Psoas muscle (tissue), 8 donors: ENCODE measurements around the gene DCC. TPM values are rescaled to one million over a fixed set of nuclear protein-coding genes. Genes with fewer than 3 reads are reported as not detected.

Experiments
- ATAC-seq, 4 donors: fragments of 200-7000 bp; cut with Tn5 transposase; one replicate each; pipeline ENCODE4 v1.9.1; 2020; ENCODE audit warnings: moderate library complexity in 3 of 4, mild to moderate bottlenecking in 2 of 4
- DNase-seq, 2 donors: peaks; one replicate each; pipeline ENCODE4 v3.0.0-alpha.2; 2020
- H3K27ac ChIP-seq: fragments of 200-600 bp; one replicate; pipeline ENCODE4 v1.8.0; 2022
- H3K27me3 ChIP-seq, 3 donors: fragments of 200-600 bp in 1 of 3; one replicate each; pipeline versions ENCODE4 v1.6.1 to v1.8.0; 2013 to 2022; ENCODE audit warnings: low read length in 2 of 3, mild to moderate bottlenecking in 2 of 3, moderate library complexity in 1 of 3; ENCODE audit not compliant: insufficient read depth in 3 of 3
- H3K36me3 ChIP-seq, 2 donors: fragments of 200-600 bp in 1 of 2; one replicate each; pipeline versions ENCODE4 v1.6.1 to v1.8.0; 2013 to 2022; ENCODE audit warnings: low read depth in 1 of 2, mild to moderate bottlenecking in 1 of 2, moderate library complexity in 1 of 2; ENCODE audit not compliant: insufficient read depth in 1 of 2
- H3K4me1 ChIP-seq: fragments of 200-600 bp; one replicate; pipeline ENCODE4 v1.8.0; 2022
- H3K4me3 ChIP-seq: fragments of 200-600 bp; one replicate; pipeline ENCODE4 v1.8.0; 2022; ENCODE audit warnings: mild to moderate bottlenecking
- H3K9me3 ChIP-seq: fragments of 200-600 bp; one replicate; pipeline ENCODE4 v1.8.0; 2022
- CTCF ChIP-seq: fragments of 200-600 bp; IDR thresholded peaks from one replicate; pipeline ENCODE4 v1.8.0; 2022; ENCODE audit warnings: antibody characterized with exemption
- WGBS, 3 donors: extraction: QIAGEN DNeasy Blood & Tissue Kit; methylation state at CpG; one replicate each; pipeline versions ENCODE4 v1.1.6 to v1.1.7; 2013; 5-methylcytosine and 5-hydroxymethylcytosine counted together
- intact Hi-C, 2 donors: fragments of 100-400 bp; cut with DNase I; formaldehyde crosslinking; loops; one replicate each; pipeline versions ENCODE4 v1.11.0 to v1.14.2; 2022
- polyA plus RNA-seq, 3 donors: library from polyadenylated mRNA; stranded (reverse); fragments of 200-250 nt; gene quantifications; one replicate each; pipeline ENCODE4 v1.2.3, GENCODE V29; 2013
- total RNA-seq, 4 donors: library from RNA; stranded (reverse); fragmentation: NEBNext Ultra II Directional in 2 of 4; extraction: Animal tissue kit (Norgen Biotek cat#: 25700) in 2 of 4; gene quantifications; one replicate each; pipeline versions ENCODE4 v1.2.1 to v1.2.4, GENCODE V29; 2021 to 2023
- donor health status: healthy with polysubstance abuse.
- donor health status: DM: no; HTN: no; CAD: no; lungs with moderate emphysema.
- donor health status: Bipolar disorder and iron deficiency.
- donor health status: healthy.
- donor health status: DM: yes; HTN: yes; CAD: no.
- donor health status: DM: no; HTN: no; CAD: no.
- donor health status: DM: no; HTN: no; CAD: no.
- donor health status: DM: yes; HTN: yes; CAD: no.

Gene DCC
- total and polyA plus RNA-seq, 7 donors = 0.01 to 0.02 TPM; not detected in 5

- H3K4me1 ChIP-seq = no peaks in the 10 kb centered on the region
- H3K36me3 ChIP-seq = no peaks in the 10 kb centered on the region
- no peaks in the 10 kb centered on the region for H3K9me3 ChIP-seq
- no peak overlapping the region for H3K27ac ChIP-seq
- ATAC-seq (no peak), DNase-seq (no peak)
- TF ChIP-seq CTCF = no peak
- intact Hi-C loops = no loop called here
- no peak overlapping the region for H3K4me3 ChIP-seq
- WGBS, 3 donors = 80 to 91% (median 88%) methylated on average over 3 of the region's 3 CpGs
- H3K27me3 ChIP-seq = no peaks in the 10 kb centered on the region
Measured at GRCh38 chr18:53478155-53478554, 1138.2 kb downstream of the DCC start.

GRCh38 chr18:53486296-53486695 is 1146.3 kb downstream of the DCC start:
- H3K4me1 ChIP-seq = no peaks in the 10 kb centered on the region
- ATAC-seq = no peak
- no peaks in the 10 kb centered on the region for H3K9me3 ChIP-seq
- no peak overlapping the region for H3K27ac ChIP-seq
- no peak for DNase-seq
- no peaks in the 10 kb centered on the region for H3K27me3 ChIP-seq
- TF ChIP-seq CTCF = no peak
- WGBS, 3 donors = 36 to 45% (median 41%) methylated on average over 3 of the region's 3 CpGs
- intact Hi-C loops = no loop called here
- H3K4me3 ChIP-seq = no peak overlapping the region
- H3K36me3 ChIP-seq = no peaks in the 10 kb centered on the region

GRCh38 chr18:53489266-53489665 is 1149.3 kb downstream of the DCC start:
- 28 to 40% (median 35%) methylated on average over 3 of the region's 3 CpGs for WGBS, 3 donors
- H3K27me3 ChIP-seq = no peaks in the 10 kb centered on the region
- no peak overlapping the region for H3K27ac ChIP-seq
- intact Hi-C loops = no loop called here
- H3K36me3 ChIP-seq = no peaks in the 10 kb centered on the region
- DNase-seq (no peak), ATAC-seq (no peak)
- H3K4me3 ChIP-seq = no peak overlapping the region
- TF ChIP-seq CTCF = no peak
- H3K9me3 ChIP-seq = no peaks in the 10 kb centered on the region
- H3K4me1 ChIP-seq = no peaks in the 10 kb centered on the region

GRCh38 chr18:53490019-53490418 is 1150.0 kb downstream of the DCC start:
- 58 to 60% (median 58%) methylated on average over 2 of the region's 2 CpGs for WGBS, 3 donors
- ATAC-seq = no peak

More at GRCh38 chr18:53490019-53490418, 1150.0 kb downstream of the DCC start:
- Histone ChIP-seq H3K27ac (no peak overlapping the region), H3K9me3 (no peaks in the 10 kb centered on the region), H3K36me3 (no peaks in the 10 kb centered on the region), H3K27me3 (no peaks in the 10 kb centered on the region), H3K4me1 (no peaks in the 10 kb centered on the region), H3K4me3 (no peak overlapping the region)
- intact Hi-C loops = no loop called here
- TF ChIP-seq CTCF = no peak
- no peak for DNase-seq
